ENCODE measurements around the gene TRIM3.

- TF ChIP-seq CTCF (conservative IDR thresholded peaks at IDR 0.05; ENCODE audit: low read depth in 2 of 2) (no peak), CREB1 (CRISPR knock-in tag; IDR thresholded peaks at IDR 0.05; ENCODE audit: low read depth) (no peak), EZH2 (IDR thresholded peaks at IDR 0.05; ENCODE audit: low read depth, unreplicated experiment) (no peak), REST (IDR thresholded peaks at IDR 0.05; ENCODE audit: unreplicated experiment) (no peak), POLR2AphosphoS5 (IDR thresholded peaks at IDR 0.05; ENCODE audit: low read depth) (no peak), ZNF114 (CRISPR knock-in tag; IDR thresholded peaks at IDR 0.05) (no peak), ZNF331 (CRISPR knock-in tag; IDR thresholded peaks at IDR 0.05; ENCODE audit: low read depth) (no peak), EZH2phosphoT487 (IDR thresholded peaks at IDR 0.05; ENCODE audit: unreplicated experiment) (no peak), ZNF462 (CRISPR knock-in tag; IDR thresholded peaks at IDR 0.05) (no peak), JUNB (IDR thresholded peaks at IDR 0.05; ENCODE audit: unreplicated experiment) (no peak)
These were observed 69.2 kb downstream of the TRIM3 start for GRCh38 chr11:6404342-6405051.
